ENCODE results near the gene RTRAF. TPM values are rescaled to one million over a fixed set of nuclear protein-coding genes. Genes with fewer than 3 reads are reported as not detected.

The RTRAF gene
- 64.7 and 81.0 TPM in 2 replicates for total RNA-seq

DNA sequence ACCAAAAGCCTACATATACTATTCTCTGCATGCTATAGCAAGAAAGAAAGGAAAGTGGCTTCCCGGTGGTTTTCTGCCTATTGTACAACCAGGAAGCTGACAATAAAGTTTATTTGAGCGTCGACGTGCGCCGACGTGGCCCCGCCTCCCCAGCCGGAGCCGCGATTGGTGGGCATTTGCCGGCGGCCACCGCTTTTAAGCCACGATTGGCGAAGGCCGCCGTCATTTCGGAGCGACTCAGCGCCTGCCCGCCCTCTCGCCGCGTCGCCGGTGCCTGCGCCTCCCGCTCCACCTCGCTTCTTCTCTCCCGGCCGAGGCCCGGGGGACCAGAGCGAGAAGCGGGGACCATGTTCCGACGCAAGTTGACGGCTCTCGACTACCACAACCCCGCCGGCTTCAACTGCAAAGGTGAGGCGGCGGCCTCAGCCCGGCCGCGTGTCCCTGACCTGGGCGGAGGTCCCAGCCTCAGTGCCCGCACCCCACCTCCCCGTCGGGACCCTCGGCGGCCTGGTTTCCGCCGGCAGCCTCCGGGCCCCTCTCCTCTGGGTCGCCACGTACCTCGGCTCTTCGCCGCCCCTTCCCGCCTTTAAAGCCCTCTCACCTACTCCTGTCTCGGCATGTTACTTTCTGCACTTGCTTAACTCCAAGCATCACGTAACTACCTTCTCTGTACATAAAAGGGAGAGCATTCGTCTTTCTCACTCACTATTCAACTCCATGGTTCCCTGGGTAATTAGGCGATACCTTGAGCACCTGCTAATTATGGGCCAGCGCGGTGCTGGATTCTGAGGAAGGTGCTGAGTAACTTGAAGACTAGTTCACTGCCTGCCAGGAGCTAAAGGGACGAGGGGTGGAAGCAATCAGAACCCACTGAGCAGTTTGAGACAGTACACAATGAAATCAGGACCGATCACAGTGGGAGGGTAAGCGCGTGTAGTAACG is at the start of gene RTRAF:
Gene RTRAF, plus strand, starts transcription at position 254 of the 942 bp plus-strand sequence. Its CDS starts 94 bp downstream, at position 348.

Other genes starting within 250 kb of the RTRAF start
- 15.3 and 33.1 TPM in 2 replicates for gene GNG2, start 128.9 kb upstream of the RTRAF start, total RNA-seq
- 237 and 855 TPM in 2 replicates for gene NID2, start 79.5 kb downstream of the RTRAF start, total RNA-seq